ENCODE data around the gene MIB2.

DNA sequence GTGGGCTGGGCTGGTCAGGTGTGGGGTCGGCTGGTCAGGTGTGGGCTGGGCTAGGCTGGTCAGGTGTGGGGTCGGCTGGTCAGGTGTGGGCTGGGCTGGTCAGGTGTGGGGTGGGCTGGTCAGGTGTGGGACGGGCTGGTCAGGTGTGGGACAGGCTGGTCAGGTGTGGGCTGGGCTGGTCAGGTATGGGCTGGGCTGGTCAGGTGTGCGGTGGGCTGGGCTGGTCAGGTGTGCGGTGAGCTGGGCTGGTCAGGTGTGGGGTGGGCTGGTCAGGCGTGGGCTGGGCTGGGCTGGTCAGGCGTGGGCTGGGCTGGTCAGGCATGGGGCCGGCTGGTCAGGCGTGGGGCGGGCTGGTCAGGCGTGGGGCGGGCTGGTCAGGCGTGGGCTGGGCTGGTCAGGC lies 9.1 kb upstream of the MIB2 start:
- TF ChIP-seq POLR2AphosphoS5 (IDR thresholded peaks at IDR 0.05) (no peak), RAD21 (conservative IDR thresholded peaks at IDR 0.05) (no peak), EZH2 (IDR thresholded peaks at IDR 0.05; ENCODE audit: borderline replicate concordance, insufficient read depth, low read length, poor library complexity, severe bottlenecking) (no peak), TAF1 (IDR thresholded peaks at IDR 0.05; ENCODE audit: low read depth) (no peak), EP300 (conservative IDR thresholded peaks at IDR 0.05; ENCODE audit: poor library complexity, severe bottlenecking) (no peak), MXI1 (conservative IDR thresholded peaks at IDR 0.05; ENCODE audit: poor library complexity, severe bottlenecking) (no peak)
- TF ChIP-seq, protein P1, sequence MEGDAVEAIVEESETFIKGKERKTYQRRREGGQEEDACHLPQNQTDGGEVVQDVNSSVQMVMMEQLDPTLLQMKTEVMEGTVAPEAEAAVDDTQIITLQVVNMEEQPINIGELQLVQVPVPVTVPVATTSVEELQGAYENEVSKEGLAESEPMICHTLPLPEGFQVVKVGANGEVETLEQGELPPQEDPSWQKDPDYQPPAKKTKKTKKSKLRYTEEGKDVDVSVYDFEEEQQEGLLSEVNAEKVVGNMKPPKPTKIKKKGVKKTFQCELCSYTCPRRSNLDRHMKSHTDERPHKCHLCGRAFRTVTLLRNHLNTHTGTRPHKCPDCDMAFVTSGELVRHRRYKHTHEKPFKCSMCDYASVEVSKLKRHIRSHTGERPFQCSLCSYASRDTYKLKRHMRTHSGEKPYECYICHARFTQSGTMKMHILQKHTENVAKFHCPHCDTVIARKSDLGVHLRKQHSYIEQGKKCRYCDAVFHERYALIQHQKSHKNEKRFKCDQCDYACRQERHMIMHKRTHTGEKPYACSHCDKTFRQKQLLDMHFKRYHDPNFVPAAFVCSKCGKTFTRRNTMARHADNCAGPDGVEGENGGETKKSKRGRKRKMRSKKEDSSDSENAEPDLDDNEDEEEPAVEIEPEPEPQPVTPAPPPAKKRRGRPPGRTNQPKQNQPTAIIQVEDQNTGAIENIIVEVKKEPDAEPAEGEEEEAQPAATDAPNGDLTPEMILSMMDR (IDR thresholded peaks at IDR 0.05; ENCODE audit: poor library complexity, severe bottlenecking): no peak
- TF ChIP-seq, protein P2, sequence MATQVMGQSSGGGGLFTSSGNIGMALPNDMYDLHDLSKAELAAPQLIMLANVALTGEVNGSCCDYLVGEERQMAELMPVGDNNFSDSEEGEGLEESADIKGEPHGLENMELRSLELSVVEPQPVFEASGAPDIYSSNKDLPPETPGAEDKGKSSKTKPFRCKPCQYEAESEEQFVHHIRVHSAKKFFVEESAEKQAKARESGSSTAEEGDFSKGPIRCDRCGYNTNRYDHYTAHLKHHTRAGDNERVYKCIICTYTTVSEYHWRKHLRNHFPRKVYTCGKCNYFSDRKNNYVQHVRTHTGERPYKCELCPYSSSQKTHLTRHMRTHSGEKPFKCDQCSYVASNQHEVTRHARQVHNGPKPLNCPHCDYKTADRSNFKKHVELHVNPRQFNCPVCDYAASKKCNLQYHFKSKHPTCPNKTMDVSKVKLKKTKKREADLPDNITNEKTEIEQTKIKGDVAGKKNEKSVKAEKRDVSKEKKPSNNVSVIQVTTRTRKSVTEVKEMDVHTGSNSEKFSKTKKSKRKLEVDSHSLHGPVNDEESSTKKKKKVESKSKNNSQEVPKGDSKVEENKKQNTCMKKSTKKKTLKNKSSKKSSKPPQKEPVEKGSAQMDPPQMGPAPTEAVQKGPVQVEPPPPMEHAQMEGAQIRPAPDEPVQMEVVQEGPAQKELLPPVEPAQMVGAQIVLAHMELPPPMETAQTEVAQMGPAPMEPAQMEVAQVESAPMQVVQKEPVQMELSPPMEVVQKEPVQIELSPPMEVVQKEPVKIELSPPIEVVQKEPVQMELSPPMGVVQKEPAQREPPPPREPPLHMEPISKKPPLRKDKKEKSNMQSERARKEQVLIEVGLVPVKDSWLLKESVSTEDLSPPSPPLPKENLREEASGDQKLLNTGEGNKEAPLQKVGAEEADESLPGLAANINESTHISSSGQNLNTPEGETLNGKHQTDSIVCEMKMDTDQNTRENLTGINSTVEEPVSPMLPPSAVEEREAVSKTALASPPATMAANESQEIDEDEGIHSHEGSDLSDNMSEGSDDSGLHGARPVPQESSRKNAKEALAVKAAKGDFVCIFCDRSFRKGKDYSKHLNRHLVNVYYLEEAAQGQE (IDR thresholded peaks at IDR 0.05; ENCODE audit: borderline replicate concordance): no peak
